IPS DF 4.7 (cell line): ENCODE data around the gene UBE2J2.
A peak's percentile ranks its signal among the peaks of the same experiment; 100 is the strongest.

Source experiments
- DNase-seq: peaks from one replicate; pipeline ENCODE4 v3.0.0-alpha.2; 2013; ENCODE audit warnings: low spot score; ENCODE audit errors: extremely low read depth

Gene UBE2J2

GRCh38 chr1:1240822-1241587 lies 32.6 kb downstream of the UBE2J2 start:
- no peak for DNase-seq

- no peak for DNase-seq
Observed at GRCh38 chr1:1240348-1240732, 33.3 kb downstream of the UBE2J2 start.

GRCh38 chr1:1239614-1240347 lies 33.9 kb downstream of the UBE2J2 start:
- no peak for DNase-seq

DNA sequence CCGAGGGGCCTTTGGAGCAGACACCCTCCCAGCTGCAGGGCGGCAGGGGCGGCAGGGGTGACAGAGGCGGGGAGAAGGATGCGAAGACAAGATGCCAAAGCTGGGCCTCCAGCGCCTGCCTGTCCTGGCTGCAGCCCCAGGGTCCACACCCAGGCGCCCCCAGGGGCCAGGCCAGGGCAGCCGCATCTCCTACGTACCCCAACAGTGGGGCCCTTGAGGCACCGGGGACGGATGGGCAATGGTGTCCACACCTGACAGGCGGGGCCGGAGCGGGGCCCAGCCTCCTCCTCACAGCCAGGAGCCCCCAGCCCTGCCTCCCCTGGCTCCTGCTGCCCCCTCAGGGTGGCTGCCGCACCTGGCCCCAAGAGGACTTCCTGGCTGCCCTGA lies 34.4 kb downstream of the UBE2J2 start:
- no peak for DNase-seq

DNA sequence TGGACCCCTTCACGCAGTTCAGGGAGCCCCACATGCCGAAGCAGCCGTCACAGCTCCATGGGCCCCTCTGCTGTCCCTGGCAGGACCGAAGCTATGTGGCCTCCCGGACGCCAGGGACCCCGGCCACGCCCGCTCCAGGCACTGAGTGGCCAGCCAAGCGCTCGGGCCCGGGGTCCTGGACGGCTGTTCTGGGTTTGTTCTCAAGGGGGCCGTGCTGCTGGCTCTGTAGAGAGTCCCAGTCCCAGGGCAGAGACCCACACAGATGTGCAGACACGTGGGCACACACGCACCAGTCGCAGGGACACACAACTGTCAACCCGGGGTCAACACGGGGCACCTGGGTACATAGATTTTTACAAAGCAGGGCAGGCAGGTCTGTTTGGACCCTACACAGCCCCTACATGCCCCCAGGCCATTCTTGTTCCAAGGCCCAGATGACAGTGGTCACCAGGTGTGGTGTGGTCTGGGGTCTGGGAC lies 34.9 kb downstream of the UBE2J2 start:
- no peak for DNase-seq

DNA sequence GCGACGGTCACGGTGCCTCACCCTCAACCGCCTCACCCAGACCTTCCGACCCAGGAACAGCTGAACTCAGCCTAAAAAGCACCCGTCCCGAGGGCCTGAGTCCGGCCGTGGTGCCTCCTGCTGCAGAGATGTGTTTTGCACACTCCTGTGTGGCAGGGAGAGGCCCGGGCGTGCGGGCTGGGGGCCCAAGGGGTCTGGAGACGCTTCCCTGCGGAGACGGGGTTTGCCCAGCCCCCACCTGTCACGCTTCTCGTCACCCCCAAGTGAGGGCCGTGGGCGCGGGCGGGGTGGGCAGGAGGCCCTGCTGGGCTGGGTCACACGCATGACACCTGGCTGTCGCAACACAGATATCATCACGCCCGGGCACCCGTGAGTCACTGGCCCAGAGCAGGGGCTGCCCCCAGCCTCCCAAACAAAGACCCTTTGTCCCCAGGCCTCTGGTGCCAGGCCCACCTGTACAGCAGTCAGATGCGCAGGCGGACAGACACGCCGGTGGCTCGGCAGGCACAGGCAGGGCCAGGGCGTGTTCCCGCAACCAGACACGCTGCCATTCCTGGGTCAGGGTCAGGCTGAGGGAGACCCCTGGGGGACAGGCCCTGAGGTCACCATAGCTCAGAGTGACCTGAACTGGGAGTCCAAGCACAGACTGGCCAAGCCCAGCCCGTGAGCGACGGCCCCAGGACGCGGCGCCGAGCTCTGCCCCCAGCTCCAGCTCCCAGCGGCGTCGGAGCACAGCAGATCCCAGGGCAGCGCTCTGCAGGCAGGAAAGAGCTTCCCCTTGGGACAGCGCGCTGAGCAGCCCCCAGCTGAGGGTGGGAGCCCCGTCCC lies 35.6 kb downstream of the UBE2J2 start:
- no peak for DNase-seq

GRCh38 chr1:1236945-1237873 lies 36.4 kb downstream of the UBE2J2 start:
- no peak for DNase-seq

DNA sequence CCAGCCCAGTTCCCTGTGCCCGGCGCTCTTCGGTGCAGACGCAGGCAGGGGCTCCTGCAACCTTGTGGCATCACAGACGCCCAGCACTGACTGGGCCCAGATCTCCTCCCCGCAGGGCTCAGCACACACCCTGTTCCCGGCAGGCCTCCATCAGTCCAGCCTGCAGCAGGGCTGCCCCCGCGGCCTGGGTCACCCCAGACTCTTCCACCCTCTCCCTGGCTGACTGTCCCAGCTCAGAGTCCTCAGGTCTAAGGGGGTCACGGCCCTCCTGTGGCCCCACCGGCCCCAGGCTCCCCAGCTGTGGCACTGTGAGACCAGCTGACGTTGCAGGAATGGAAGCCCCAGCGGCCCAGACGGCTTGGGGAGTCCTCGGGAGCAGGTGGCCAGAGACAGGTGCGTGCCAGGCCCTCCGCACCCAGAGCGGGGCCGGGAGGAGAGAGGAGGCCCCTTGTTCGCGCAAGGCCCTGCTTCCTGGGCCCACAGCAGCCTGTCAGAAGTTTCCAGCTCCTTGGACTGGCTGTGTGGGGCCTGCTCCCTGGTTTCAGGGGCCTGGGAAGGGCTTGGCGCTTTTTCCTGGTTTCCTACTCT lies 37.4 kb downstream of the UBE2J2 start:
- DNase-seq: no peak

DNA sequence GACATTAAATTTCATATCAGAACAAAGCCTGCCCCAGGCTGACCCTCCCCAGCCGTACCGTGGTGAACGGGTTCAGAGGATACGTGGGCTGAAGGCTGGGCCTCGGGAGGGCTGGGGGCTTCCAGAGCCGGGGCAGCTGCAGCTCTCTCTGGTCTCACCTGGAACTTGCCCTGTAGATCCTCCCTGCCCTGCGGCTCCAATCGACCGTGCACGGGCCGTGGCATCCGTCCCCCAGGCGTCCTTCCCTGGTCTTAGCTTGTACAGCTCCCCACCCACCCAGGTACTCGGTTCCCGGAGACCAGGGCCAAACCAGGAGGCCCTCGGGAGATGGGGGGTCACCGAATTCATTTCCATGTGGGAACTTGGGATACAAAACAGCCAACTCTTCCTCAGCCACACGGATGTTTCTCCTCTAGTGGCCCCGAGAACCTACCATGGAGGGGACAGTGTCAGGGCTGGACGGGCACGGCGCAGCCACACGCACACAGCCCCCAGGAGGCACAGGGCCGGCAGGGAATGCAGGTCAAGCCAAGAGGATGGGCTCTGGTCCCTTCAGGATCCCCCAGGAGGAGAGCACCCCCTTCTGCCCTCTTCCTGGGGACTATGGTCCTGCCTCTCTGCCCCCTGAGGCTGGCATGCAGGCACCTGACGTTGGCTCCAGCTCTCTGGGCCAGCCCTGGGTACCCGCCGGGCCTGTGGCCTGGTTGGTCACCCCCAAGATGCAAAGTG lies 38.5 kb downstream of the UBE2J2 start:
- DNase-seq: no peak

GRCh38 chr1:1234180-1234808 lies 39.4 kb downstream of the UBE2J2 start:
- no peak for DNase-seq

DNA sequence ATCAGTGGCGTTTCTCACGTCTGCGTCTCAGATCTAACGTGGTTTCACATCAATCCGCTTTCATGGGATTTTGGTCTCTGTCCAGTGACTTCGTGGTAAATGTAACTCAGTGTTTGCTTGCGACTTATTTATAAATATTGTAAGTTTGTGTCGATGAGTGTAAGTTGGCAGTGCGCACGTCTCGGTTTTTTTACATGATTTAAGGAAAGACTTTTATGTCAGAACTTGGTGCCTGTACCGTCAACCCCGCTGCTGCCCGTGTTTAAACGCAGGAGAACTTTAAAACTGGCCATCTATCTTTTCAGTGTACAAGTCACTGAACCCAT lies 40.1 kb downstream of the UBE2J2 start:
- DNase-seq: no peak

- DNase-seq: no peak
Observed at GRCh38 chr1:1232796-1233566, 40.7 kb downstream of the UBE2J2 start.

DNA sequence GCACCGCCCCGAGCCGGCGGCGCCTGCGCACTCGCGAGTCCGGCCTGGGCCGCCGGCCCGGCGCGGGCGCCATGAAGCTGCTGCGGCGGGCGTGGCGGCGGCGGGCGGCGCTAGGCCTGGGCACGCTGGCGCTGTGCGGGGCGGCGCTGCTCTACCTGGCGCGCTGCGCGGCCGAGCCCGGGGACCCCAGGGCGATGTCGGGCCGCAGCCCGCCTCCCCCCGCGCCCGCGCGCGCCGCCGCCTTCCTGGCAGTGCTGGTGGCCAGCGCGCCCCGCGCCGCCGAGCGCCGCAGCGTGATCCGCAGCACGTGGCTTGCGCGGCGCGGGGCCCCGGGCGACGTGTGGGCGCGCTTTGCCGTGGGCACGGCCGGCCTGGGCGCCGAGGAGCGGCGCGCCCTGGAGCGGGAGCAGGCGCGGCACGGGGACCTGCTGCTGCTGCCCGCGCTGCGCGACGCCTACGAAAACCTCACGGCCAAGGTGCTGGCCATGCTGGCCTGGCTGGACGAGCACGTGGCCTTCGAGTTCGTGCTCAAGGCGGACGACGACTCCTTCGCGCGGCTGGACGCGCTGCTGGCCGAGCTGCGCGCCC lies 41.4 kb downstream of the UBE2J2 start, which contains the start of gene B3GALT6:
Gene B3GALT6 (plus strand): TSS at position 30 of the 588 bp plus-strand sequence. CDS start 42 bp downstream, at position 72.
- DNase-seq: no peak

DNA sequence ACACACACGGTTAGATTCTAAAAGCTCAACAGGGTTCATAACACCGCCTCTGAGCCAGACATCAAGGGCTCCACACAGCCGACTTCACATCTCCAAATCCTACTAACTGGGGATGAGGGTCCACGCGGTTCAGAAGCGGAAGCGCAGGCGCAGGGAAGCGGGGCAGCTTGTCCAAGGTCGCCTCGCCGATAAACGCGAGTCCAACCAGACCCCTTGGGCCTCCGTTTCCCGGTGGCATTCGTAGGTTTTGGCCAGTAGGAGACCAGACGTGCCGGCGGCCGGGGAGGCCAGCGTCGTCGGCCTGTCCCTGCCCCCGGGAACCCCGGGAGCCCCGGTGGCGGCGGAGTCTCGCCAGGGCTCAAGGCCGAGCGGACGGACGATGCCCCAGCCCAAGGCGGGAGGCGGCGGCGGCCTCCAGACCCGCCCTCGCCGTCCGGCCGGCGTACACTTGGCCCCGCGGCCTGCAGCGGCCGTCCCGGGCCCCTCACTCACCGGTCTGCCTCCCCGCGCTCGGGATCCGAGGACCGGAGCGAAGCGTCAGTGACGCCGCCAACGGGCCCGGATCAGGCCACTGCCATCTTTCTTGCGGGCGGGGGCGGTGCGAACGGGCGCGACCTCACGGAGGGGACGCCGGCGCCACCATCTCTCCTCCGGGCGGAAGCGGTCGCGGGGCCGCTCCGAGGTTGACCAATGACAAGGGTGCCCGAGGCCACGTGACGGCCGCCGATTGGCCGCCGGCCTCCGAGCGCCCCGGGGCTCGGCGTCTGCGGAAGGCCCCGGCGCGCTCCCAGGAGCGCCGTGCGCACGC lies 42.0 kb downstream of the UBE2J2 start, which contains the start of gene SDF4:
Gene SDF4 (minus strand): TSS at position 602 of the 808 bp plus-strand sequence. CDS start 3,229 bp downstream, outside the sequence.
- DNase-seq: peak; percentile 66

DNA sequence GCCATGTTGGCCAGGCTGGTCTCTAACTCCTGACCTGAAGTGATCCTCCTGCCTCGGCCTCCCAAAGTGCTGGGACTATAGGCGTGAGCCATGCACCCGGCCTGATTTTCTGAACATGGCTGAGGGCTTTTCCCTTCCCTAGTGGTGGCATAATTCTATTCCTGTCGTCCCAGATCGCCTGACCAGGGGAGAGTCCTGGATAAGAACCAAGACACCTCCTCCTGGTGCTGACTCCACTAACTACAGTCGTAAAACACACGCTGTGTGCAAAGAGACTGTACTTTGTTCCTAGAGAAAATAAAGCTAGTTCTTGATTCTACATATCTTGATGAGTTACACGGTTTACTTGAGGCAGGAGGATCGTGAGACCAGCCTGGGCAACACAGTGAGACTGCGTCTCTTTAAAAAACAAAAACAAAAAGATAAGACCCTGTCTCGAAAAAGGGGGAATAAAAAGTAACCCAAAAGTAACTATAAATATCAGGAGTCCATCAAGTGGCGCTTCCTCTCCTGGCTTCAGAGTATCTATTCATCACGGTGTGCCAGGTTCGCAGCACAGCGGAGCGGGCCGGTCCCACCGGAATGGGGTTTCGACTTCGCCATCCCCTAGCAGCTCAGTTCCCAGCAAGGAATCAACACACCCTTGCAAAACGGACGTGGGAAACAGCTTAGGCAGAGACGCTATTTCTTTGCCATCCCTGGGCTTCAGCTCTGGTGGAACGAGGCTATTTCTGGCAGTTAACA lies 42.8 kb downstream of the UBE2J2 start:
- no peak for DNase-seq

GRCh38 chr1:1229770-1230169 lies 43.9 kb downstream of the UBE2J2 start:
- no peak for DNase-seq
